Ovary (tissue), 3 donors: Measurements from ENCODE around the gene LGALS3BP.

Experiments used
- CTCF ChIP-seq, 3 donors: fragments of 450-650 bp in 2 of 3; fragments of 200-600 bp in 1 of 3; IDR thresholded peaks; one replicate each; pipeline versions ENCODE4 v1.5.1 to v1.8.0; 2016 to 2022; ENCODE audit warnings: antibody characterized with exemption in 3 of 3, mild to moderate bottlenecking in 1 of 3
- POLR2A ChIP-seq: fragments of 450-650 bp; IDR thresholded peaks from one replicate; pipeline ENCODE4 v1.6.1; 2017; ENCODE audit warnings: antibody characterized with exemption, mild to moderate bottlenecking, moderate library complexity
- donor health status: DM: no; HTN: no; CAD: no.

GRCh38 chr17:78974635-78975591, 4.8 kb downstream of the LGALS3BP start:
- TF ChIP-seq CTCF (IDR thresholded peaks at IDR 0.05), result no peak
- no peak for TF ChIP-seq POLR2A
